ENCODE data around the gene MORN5. TPM values are rescaled to one million over a fixed set of nuclear protein-coding genes. Genes with fewer than 3 reads are reported as not detected.

Gene MORN5
- total RNA-seq, 1 donor from 2014 or later = not detected

DNA sequence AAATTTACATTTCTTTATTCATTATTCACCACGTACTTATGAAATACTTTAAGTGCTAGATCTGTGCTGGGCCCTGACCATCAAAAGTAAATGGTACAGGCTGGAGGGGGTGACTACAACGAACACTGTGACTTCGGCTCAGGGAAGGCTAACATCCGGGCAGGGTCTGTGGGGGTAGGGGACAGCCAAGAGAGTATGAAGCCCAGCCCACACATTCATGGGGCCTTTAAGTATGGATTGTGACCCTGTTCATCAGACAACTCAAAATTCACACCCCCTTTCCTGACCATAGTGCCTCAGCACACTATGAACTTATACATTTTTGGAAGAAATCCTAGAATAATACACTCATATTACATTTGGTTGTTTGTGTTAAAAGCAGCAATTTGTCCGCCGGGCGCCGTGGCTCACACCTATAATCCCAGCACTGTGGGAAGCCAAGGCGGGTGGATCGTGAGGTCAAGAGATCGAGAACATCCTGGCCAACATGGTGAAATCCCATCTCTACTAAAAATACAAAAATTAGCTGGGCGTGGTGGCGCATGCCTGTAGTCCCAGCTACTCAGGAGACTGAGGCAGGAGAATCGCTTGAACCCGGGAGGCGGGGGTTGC lies 33.3 kb downstream of the MORN5 start:
- Mint-ChIP-seq H3K36me3 (no peaks in the 10 kb centered on the region), H3K27ac (no peak overlapping the region), H3K4me1 (no peaks in the 10 kb centered on the region), H3K9me3 (no peaks in the 10 kb centered on the region), H3K4me3 (no peak overlapping the region), H3K27me3 (ENCODE audit: low read depth) (peaks cover 41% of the 10 kb centered on the region)
- DNase-seq (ENCODE audit: low spot score in 2 of 2, unreplicated experiment in 2 of 2) = no peak
- TF ChIP-seq, protein P1, sequence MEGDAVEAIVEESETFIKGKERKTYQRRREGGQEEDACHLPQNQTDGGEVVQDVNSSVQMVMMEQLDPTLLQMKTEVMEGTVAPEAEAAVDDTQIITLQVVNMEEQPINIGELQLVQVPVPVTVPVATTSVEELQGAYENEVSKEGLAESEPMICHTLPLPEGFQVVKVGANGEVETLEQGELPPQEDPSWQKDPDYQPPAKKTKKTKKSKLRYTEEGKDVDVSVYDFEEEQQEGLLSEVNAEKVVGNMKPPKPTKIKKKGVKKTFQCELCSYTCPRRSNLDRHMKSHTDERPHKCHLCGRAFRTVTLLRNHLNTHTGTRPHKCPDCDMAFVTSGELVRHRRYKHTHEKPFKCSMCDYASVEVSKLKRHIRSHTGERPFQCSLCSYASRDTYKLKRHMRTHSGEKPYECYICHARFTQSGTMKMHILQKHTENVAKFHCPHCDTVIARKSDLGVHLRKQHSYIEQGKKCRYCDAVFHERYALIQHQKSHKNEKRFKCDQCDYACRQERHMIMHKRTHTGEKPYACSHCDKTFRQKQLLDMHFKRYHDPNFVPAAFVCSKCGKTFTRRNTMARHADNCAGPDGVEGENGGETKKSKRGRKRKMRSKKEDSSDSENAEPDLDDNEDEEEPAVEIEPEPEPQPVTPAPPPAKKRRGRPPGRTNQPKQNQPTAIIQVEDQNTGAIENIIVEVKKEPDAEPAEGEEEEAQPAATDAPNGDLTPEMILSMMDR (IDR thresholded peaks at IDR 0.05; ENCODE audit: unreplicated experiment) = no peak

DNA sequence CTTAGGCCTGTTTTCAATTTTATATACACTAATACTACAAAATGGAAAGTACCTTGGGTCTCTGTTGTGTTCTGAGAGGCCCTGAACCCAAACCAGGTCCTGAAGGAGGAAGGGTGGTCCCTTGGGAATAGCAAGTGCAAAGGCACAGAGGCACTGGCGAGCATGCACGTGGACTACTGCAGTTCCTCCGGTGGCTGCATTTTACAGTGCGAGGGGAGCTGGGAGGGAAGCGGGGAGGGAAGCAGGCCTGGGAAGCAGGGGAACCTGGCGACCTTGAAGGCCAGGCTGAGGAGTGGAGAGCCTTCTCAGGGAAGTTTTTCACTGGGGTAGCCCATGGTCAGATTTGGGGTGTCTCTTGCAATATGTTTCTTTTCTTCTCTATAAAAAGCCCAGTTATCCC lies 33.9 kb downstream of the MORN5 start:
- H3K4me1 Mint-ChIP-seq = no peaks in the 10 kb centered on the region
- TF ChIP-seq, protein P1 (IDR thresholded peaks at IDR 0.05; ENCODE audit: unreplicated experiment) = no peak
- DNase-seq (ENCODE audit: low spot score in 2 of 2, unreplicated experiment in 2 of 2) = no peak
- H3K9me3 Mint-ChIP-seq = no peaks in the 10 kb centered on the region
- H3K27me3 Mint-ChIP-seq (ENCODE audit: low read depth) = peaks cover 46% of the 10 kb centered on the region
- no peak overlapping the region for H3K27ac Mint-ChIP-seq
- no peak overlapping the region for H3K4me3 Mint-ChIP-seq
- H3K36me3 Mint-ChIP-seq = no peaks in the 10 kb centered on the region

DNA sequence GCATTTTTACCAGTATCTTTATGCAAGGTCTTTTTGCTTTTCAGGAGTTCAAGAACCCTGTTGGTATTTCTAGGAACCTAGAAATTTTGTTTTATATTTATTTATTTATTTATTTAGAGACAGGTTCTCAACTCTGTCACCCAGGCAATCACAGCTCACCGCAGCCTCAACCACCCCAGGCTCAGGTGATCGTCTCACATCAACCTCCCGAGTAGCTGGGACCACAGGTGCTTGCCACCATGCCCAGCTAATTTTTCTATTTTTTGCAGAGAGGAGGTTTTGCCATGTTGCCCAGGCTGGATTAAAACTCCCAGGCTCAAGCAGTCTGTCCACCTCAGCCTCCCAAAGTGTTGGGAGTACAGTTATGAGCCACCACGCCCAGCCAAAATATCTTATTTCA lies 36.2 kb downstream of the MORN5 start:
- no peak overlapping the region for H3K4me3 Mint-ChIP-seq
- TF ChIP-seq, protein P1 (IDR thresholded peaks at IDR 0.05; ENCODE audit: unreplicated experiment) = no peak
- H3K9me3 Mint-ChIP-seq = no peaks in the 10 kb centered on the region
- H3K27ac Mint-ChIP-seq = no peak overlapping the region
- no peak for DNase-seq (ENCODE audit: low spot score in 2 of 2, unreplicated experiment in 2 of 2)
- H3K4me1 Mint-ChIP-seq = no peaks in the 10 kb centered on the region
- H3K36me3 Mint-ChIP-seq = no peaks in the 10 kb centered on the region
- H3K27me3 Mint-ChIP-seq (ENCODE audit: low read depth) = peaks cover 52% of the 10 kb centered on the region

DNA sequence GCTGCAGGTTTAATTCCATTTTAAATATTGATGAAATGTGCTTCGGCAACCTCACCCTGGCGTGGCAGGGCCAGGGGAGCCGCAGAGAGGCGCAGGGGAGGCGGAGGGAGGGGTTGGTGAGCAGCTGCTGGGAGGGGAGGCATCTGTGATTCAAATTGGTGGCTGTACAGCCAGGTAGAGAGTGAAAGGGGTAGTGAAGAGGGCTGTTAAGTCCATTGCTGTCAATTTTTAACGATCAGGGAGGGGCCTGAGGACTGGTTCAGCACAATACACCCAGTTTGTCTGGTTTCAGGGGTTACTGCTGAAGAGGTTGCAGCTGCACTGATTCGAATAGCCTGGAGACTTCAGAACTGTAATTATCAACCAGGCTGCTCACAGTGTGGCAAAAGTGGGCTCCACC lies 37.7 kb downstream of the MORN5 start:
- DNase-seq (ENCODE audit: low spot score in 2 of 2, unreplicated experiment in 2 of 2) = no peak
- Mint-ChIP-seq H3K9me3 (no peaks in the 10 kb centered on the region), H3K4me1 (no peaks in the 10 kb centered on the region), H3K4me3 (no peak overlapping the region), H3K36me3 (no peaks in the 10 kb centered on the region), H3K27ac (no peak overlapping the region), H3K27me3 (ENCODE audit: low read depth) (peaks cover 47% of the 10 kb centered on the region)
- TF ChIP-seq, protein P1 (IDR thresholded peaks at IDR 0.05; ENCODE audit: unreplicated experiment) = no peak

DNA sequence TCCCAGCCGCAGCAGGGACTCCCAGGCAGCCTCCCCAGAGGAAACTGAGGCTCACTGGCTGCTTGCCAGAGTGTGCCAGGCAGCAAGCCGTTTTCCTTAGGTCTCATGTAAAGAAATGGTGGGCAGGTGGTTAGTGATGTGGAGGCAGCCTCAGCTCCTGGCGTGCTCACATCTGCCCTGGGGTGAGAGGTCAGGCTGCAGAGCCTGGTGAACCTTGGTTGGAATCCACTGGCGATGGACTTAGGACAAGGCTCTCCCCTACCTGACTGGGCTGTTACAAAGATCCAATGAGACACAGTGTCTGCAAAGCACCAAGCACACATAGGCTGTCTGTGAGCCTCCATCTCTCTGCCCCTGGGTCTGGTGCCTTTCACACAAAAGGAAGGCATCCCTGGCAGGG lies 38.2 kb downstream of the MORN5 start:
- Mint-ChIP-seq H3K27me3 (ENCODE audit: low read depth) (peaks cover 43% of the 10 kb centered on the region), H3K27ac (no peak overlapping the region), H3K36me3 (no peaks in the 10 kb centered on the region), H3K4me3 (no peak overlapping the region), H3K9me3 (no peaks in the 10 kb centered on the region), H3K4me1 (no peaks in the 10 kb centered on the region)
- no peak for DNase-seq (ENCODE audit: low spot score in 2 of 2, unreplicated experiment in 2 of 2)
- TF ChIP-seq, protein P1 (IDR thresholded peaks at IDR 0.05; ENCODE audit: unreplicated experiment) = no peak

Data from mesothelial cell of epicardium (in vitro differentiated cells).